HepG2 (cell line): ENCODE results near the gene DEPDC5. TPM values are rescaled to one million over a fixed set of nuclear protein-coding genes. Genes with fewer than 3 reads are reported as not detected.

Source experiments
- AHDC1 ChIP-seq: sonication (generic); formaldehyde crosslinking; IDR thresholded peaks from 2 replicates; pipeline ENCODE4 v1.5.1; 2020; ENCODE audit warnings: mild to moderate bottlenecking, missing genetic modification reagents, borderline replicate concordance
- ATF7-NPFF ChIP-seq: sonication (generic); formaldehyde crosslinking; IDR thresholded peaks from 2 replicates; pipeline ENCODE4 v1.8.1; 2023; ENCODE audit warnings: mild to moderate bottlenecking, low read depth, missing genetic modification reagents, moderate library complexity
- CBX1 ChIP-seq: IDR thresholded peaks from one replicate; pipeline ENCODE4 v1.6.1; 2016; ENCODE audit warnings: antibody characterized with exemption, low read depth
- DDIT3 ChIP-seq: sonication (generic); formaldehyde crosslinking; IDR thresholded peaks from 2 replicates; pipeline ENCODE4 v1.4.0; 2020; ENCODE audit warnings: mild to moderate bottlenecking, missing genetic modification reagents
- GPBP1L1 ChIP-seq: sonication (generic); formaldehyde crosslinking; IDR thresholded peaks from 2 replicates; pipeline ENCODE4 v1.5.0; 2020; ENCODE audit warnings: mild to moderate bottlenecking, missing genetic modification reagents
- MAFG ChIP-seq: sonication (generic); formaldehyde crosslinking; IDR thresholded peaks from 2 replicates; pipeline ENCODE4 v1.5.1; 2020; ENCODE audit warnings: mild to moderate bottlenecking, missing genetic modification reagents
- MED13 ChIP-seq: sonication (generic); formaldehyde crosslinking; IDR thresholded peaks from 2 replicates; pipeline ENCODE4 v1.5.0; 2020; ENCODE audit warnings: missing genetic modification reagents
- NFATC3 ChIP-seq: sonication (generic); formaldehyde crosslinking; IDR thresholded peaks from 2 replicates; pipeline ENCODE4 v1.5.1; 2020; ENCODE audit warnings: mild to moderate bottlenecking, missing genetic modification reagents
- NFIC ChIP-seq: IDR thresholded peaks from 2 replicates; pipeline ENCODE4 v1.6.1; 2012; ENCODE audit warnings: mild to moderate bottlenecking, low read length, inconsistent platforms
- RCOR2 ChIP-seq: IDR thresholded peaks from 2 replicates; pipeline ENCODE4 v1.6.1; 2016; ENCODE audit warnings: missing biosample characterization, missing genetic modification reagents
- SP1 ChIP-seq, 2 experiments: fragments of 450-650 bp in 1 of 2; sonication (generic) in 1 of 2; formaldehyde crosslinking in 1 of 2; IDR thresholded peaks; 2 replicates each; pipeline versions ENCODE4 v1.4.0 to v1.6.1; 2016 to 2020; ENCODE audit warnings: missing genetic modification reagents in 1 of 2
- TEAD3 ChIP-seq: optimal IDR thresholded peaks from 2 replicates; pipeline ENCODE3; 2016; ENCODE audit warnings: borderline replicate concordance
- WIZ ChIP-seq: sonication (generic); formaldehyde crosslinking; IDR thresholded peaks from 2 replicates; pipeline ENCODE4 v1.5.1; 2020; ENCODE audit warnings: mild to moderate bottlenecking, missing genetic modification reagents
- ZBTB38 ChIP-seq: sonication (generic); formaldehyde crosslinking; IDR thresholded peaks from 2 replicates; pipeline ENCODE4 v1.5.1; 2020; ENCODE audit warnings: mild to moderate bottlenecking, missing genetic modification reagents
- ZNF280B ChIP-seq: sonication (generic); formaldehyde crosslinking; IDR thresholded peaks from 2 replicates; pipeline ENCODE4 v1.5.0; 2020; ENCODE audit warnings: missing genetic modification reagents, mild to moderate bottlenecking, borderline replicate concordance
- ZNF710 ChIP-seq: sonication (generic); formaldehyde crosslinking; IDR thresholded peaks from 2 replicates; pipeline ENCODE4 v1.5.0; 2020; ENCODE audit warnings: mild to moderate bottlenecking, missing genetic modification reagents, borderline replicate concordance
- ZNF784 ChIP-seq: sonication (generic); formaldehyde crosslinking; IDR thresholded peaks from 2 replicates; pipeline ENCODE4 v1.5.1; 2020; ENCODE audit warnings: missing genetic modification reagents, mild to moderate bottlenecking, borderline replicate concordance
- polyA plus RNA-seq, 8 experiments: library from polyadenylated mRNA; depleted of rRNA in 3 of 8; stranded (reverse) in 7 of 8; unstranded in 1 of 8; fragments of >200 nt; fragmentation: Illumina TruSeq in 4 of 8; extraction: Trizol in 4 of 8; gene quantifications; 2 replicates each; pipeline versions ENCODE4 v1.2.1 to v1.2.3, GENCODE V29; 2011 to 2016; ENCODE audit warnings: low read depth in 4 of 8, missing spikeins in 1 of 8, mixed read lengths in 1 of 8; ENCODE audit not compliant: insufficient read depth in 1 of 8
- total RNA-seq, 5 experiments: library from RNA; depleted of rRNA; stranded (reverse); fragments of >200 nt; fragmentation: Illumina TruSeq; extraction: Trizol; gene quantifications; 2 replicates each; pipeline ENCODE4 v1.2.3, GENCODE V29; 2016; ENCODE audit warnings: low read depth in 1 of 5

The DEPDC5 gene
- total and polyA plus RNA-seq, 2 of the 13 experiments (the other 11 are each of a cell fraction or from before 2014, with no cell fraction given): 9.8 to 12.4 TPM

GRCh38 chr22:31943978-31944699, 190.3 kb downstream of the DEPDC5 start, which contains the start of gene YWHAH (continued):
- TF ChIP-seq AHDC1 (CRISPR knock-in tag) (no peak), NFATC3 (CRISPR knock-in tag) (no peak), ZNF280B (peak; percentile 80; the same call in 1 of the 2 replicates), RCOR2 (CRISPR knock-in tag) (no peak), CBX1 (peak; percentile 47), ZNF710 (CRISPR knock-in tag) (no peak), MED13 (CRISPR knock-in tag) (no peak), ZBTB38 (no peak; the same call in 1 of the 2 replicates), ATF7-NPFF (CRISPR knock-in tag) (no peak), SP1 (IDR thresholded peaks at IDR 0.05) (no peak), SP1 (CRISPR knock-in tag; IDR thresholded peaks at IDR 0.05) (no peak), TEAD3 (CRISPR knock-in tag) (peak; percentile 22), WIZ (CRISPR knock-in tag) (no peak), GPBP1L1 (CRISPR knock-in tag) (no peak), ZNF784 (CRISPR knock-in tag) (no peak), DDIT3 (no peak), MAFG (CRISPR knock-in tag) (no peak), NFIC (no peak)
